Myocyte (in vitro differentiated cells): ENCODE results near the gene RICTOR. TPM values are rescaled to one million over a fixed set of nuclear protein-coding genes. Genes with fewer than 3 reads are reported as not detected.
"Not testable (repeated sequence)": the region's sequence is repeated elsewhere in the genome, so short reads cannot be mapped to it uniquely, and the experiment has no call there.

Experiments used
- DNase-seq: peaks from one replicate; pipeline ENCODE4 v3.0.0-alpha.2; 2012; ENCODE audit warnings: low read depth
- total RNA-seq: library from RNA; depleted of rRNA; stranded (reverse); fragments of >200 nt; gene quantifications from 2 replicates; pipeline ENCODE4 v1.2.3, GENCODE V29; 2014

Gene RICTOR
- total RNA-seq, 1 donor from 2014 or later = 28.5 TPM

DNA sequence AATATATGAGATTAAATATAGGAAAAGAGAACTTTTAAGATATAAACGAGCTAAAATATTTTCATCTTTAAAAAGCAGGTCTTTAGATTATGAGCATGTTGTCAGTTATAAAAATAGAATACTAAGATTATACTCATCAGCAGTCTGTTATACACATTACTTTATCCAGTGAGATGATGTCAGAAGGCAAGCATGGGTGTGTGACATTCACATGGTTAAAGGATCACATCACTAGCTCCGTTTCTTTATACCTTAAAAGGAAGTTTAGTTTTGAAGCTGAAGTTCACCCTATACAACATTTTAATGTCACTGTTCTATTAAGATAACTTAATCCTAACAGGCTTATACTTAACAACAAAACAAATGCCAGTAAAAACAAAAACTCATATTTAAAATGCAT lies 59.6 kb downstream of the RICTOR start:
- DNase-seq = peak; percentile 91

DNA sequence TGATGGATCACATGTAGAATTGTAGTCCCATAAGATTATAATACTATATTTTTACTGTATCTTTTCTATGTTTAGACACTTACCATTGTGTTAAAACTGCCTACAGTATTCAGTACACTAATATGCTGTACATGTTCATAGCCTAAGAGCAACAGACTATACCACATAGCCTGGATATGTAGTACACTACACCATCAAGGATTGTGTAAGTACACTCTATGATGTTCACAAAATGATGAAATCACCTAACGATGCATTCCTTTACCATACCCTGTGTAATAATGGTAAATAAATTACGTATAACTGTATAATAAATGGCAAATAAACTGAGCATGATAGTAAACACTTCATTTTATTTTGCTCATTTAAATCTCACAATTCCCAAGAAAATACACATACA lies 60.3 kb downstream of the RICTOR start:
- DNase-seq = peak; percentile 7

DNA sequence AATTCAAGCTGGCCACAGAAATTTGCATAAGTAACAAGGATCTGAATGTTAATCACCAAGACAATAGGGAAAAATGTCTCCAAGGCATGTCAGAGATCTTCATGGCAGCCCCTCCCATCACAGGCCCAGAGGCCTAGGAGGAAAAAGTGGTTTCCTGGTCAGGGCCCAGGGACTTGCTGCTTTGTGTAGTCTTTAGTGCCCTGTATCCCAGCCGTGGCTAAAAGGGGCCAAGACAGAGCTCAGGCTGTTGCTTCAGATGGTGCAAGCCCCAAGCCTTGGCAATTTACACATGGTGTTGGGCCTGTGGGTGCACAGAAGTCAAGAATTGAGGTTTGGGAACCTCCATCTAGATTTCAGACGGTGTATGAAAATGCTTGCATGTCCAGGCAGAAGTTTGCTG lies 63.2 kb downstream of the RICTOR start:
- DNase-seq = not testable (repeated sequence)

DNA sequence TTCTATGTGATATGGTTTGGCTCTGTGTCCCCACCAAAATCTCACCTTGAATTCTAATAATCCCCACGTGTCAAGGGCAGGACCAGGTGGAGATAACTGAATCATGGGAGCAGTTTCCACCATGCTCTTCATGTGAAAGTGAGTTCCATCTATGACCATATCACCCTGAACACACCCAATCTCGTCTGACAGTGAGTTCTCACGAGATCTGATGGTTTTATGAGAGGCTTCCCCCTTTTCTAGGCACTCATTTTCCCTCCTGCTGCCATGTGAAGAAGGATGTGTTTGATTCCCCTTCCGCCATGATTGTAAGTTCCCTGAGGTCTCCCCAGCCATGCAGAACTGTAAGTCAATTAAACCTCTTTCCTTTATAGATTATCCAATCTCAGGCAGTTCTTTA lies 64.2 kb downstream of the RICTOR start:
- DNase-seq = no peak

DNA sequence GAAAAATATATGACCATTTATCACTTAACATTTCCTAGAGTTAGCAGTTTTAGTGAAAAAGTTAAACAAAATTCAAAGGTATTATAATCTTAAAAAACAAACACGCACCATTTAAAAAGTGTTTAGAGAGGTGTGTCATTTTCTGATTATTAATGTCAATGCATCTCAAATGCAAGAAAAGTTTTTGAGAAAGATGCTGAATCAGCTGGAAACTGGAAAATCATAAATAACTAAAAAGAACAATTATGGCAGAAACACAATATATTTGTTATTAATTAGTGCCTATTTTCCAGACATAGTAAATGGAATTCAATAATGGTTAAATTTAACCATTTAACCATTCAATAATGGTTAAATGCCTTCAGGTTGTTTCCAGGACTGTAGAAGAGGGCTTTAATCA lies 64.9 kb downstream of the RICTOR start:
- no peak for DNase-seq

DNA sequence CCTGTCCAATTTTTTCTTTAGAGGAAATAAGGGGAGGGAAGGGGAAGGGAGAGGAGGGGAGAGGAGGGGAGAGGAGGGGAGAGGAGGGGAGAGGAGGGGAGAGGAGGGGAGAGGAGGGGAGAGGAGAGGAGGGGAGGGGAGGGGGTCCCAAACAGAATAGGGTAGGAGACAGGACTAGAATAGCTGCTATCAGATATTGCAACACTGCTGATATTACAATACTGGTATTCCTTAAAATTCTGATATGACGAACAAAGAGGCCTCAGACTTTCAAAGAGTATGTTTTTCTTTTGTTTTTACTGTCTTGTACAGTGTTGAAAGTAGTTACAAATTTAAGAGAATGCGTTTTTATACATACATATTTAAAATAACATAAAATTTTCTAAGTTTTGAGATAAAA lies 67.5 kb downstream of the RICTOR start:
- DNase-seq = no peak

DNA sequence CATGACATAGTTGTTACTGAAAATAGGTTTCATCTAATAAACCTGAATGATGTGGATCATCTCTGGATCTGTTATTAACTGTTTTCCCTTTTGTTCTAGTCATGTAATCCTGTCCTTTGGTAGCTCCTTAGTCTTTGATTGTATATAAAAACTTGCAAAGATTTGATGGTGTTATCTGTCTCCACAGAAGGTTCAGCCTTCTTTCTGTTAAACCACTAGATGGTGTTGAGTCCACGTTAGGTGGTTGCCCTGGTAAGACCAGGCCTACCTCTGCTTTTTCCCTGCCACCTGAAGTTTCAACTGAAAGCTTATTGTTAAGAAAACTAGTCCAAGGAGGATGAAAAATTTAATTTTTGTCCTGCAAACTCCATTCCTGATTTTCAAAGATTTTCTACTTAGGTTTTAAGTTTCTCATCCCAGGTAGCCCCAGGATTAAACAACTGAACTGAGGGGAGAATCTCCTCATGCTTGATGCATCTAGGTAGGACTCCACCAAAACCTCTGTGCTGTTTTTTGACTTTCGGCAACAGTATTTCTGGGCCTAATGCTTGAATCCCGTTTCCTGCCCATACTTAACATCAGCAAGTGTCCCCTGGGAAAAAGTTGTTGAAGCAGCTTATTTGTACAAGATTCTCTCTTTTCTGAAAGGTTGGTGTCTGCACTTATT lies 68.5 kb downstream of the RICTOR start:
- no peak for DNase-seq

DNA sequence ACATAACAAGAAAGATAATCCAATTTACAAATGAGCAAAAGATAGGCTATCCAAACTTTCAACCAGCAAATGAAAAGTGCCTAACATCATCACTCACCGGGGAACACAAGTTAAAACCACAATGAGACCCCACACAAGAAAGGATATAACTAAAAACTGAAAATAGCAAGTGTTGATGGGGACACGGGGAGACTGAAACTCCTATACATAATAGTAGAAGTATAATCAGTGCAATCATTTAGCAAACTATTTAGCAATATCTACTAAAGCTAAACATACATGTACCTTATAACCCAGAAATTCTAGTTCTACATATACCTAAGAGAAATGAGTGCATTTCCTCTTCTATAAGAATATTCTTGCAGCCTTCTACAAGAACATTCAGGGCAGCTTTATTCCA lies 72.5 kb downstream of the RICTOR start:
- no peak for DNase-seq

DNA sequence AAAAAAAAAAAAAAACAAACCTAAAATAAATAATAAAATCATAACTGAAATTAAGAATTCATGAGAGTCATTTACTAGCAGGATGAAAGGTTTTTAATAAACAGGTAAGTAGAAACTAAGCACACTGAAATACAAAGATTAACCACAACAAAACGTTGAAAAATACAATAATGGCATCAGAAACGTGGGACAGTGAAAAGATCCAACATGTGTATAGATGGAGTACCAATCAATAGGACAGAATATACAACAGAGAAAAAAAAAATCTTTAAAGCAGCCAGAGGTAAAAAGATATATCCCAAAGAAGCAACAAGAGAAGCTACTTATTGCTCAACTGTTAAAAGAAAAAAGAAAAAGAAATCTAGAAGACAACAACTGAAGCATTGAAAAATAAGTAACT lies 75.2 kb downstream of the RICTOR start:
- no peak for DNase-seq

DNA sequence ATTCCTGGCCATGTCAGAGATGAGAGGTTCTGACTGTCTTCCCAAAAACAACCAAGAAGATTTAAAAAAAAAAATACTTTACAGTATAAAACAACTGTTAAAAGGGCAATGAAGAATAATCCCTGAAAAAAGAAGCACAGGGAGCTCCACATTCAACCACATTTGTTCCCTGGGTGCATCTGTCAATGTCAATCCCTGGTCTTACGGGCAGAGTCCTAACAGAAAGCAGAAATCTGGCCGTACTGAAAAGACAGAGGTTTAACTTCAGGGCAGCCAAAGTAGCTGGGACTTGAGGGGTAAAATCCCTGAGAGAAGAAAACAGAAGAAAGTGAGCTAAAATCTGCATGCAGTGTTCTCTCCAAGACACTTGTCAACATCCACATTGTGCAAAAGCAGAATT lies 76.6 kb downstream of the RICTOR start:
- DNase-seq = peak; percentile 93

DNA sequence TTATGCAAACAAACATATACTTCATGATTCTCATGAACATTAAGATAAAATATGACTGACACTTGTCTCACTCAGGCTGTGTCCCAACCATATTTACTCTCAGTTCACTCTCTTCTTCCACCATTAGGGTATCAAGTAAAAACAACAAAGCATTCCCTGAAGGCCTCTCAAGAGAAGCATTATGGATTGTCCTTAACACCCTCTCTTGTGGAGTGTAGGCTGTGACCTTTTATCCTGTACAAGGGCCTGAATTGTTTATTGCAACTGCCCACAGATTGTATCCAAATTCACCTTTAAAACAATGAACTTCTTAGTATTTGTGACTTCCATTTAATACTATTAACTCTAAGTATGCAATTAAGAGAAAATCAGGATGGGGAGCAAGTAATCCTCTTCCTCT lies 78.1 kb downstream of the RICTOR start:
- DNase-seq = no peak

DNA sequence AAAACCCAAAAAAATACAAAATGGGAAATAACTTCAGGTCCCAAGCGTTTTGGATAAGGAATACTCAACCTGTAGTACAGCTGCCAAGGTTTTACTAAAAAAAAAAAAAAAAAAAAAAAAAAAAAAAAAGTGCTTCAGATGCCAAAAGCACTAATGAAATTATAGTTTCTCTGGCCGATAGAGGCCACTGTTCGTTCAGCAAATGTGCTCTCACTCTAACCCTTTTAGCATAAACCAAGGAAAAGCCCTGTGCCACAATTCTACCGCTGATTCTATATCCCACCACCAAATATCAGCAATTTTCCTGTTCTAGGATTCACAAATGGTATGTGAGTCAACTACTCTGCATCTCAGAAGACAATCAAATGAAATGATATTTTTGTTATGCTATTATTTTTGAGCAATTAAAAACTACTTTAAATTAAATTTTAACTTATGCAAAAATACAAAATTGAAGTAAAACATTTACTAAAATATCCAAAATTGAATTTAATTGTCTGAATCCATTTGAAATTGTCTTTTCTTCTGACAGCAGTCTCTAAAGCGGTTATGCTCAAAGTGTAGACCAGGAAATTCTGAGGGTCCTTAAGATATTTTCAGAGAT lies 79.8 kb downstream of the RICTOR start:
- DNase-seq = peak; percentile 69

DNA sequence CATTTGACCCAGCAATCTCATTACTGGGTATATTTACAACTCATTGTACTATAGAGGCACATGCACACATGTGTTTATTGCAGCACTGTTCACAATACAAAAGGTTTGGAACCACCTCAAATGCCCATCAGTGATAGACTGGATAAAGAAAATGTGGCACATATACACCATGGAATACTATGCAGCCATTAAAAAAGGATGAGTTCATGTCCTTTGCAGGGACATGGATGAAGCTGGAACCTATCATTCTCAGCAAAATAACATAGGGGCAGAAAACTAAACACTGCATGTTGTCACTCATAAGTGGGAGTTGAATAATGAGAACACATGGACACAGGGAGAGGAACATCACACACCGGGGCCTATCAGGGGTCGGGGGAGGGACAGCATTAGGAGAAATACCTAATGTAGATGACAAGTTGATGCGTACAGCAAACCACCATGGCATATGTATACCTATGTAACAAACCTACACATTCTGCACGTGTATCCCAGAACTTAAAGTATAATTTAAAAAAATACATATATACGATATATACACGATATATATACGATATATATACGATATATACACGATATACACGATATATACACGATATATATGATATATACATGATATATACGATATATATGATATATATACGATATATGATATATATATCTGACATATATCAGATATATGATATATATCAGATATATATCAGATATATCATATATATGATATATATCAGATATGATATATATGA lies 84.1 kb downstream of the RICTOR start:
- DNase-seq = not testable (repeated sequence)

DNA sequence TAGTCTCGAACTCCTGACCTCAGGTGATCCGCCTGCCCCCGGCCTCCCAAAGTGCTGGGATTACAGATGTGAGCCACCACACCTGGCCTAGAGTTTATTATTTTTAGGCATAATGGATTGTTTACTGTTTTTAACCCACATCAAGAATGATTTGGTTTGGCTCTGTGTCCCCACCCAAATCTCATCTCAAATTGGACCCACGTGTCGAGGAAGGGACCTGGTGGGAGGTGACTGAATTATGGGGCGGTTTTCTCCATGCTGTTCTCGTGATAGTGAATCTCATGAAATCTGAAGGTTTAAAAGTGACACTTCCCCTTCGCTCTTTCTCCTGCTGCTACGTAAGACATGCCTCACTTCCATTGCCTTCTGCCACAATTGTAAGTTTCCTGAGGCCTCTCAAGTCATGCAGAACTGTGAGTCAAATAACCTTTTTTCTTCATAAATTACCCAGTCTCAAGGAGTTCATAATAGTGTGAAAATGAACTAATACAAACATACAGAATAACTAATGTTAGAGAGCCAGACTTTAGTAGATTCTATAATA lies 88.2 kb downstream of the RICTOR start:
- DNase-seq = no peak

DNA sequence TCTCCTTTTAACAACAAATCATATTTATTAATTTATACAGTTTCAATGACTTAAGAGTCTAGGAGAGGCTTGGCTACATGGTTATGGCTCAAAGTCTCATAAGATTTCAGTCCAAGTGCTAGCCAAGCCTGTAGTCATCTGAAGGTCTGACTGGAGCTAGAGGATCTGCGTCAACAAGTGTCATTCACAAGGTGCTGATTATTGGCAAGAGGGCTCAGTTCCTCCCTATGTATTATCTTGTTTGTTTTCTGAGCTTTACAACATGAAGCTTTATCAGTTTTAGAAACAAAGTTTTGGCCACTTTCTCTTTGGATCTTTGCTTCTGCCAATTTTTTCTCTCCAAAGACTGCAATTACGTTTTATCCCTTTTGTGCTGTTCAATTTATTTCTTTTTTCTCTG lies 94.7 kb downstream of the RICTOR start:
- no peak for DNase-seq

DNA sequence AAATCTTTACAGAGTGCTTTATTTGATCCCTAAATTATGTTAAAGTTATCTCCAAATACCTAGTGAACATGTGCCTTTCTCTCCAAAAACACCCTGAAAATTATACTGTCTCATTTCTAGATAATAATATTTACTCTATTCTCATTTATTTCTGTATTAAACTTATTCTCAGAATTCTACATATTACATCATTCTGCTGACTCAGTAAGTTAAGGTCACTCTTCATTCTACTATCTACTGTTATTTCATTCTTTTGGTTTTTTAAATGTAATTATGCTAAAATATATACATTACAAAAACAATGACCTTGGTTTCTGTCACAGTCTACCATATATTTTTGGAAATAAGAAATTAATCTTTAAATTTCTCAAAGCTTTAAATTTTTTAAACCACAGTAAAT lies 96.2 kb downstream of the RICTOR start:
- no peak for DNase-seq

DNA sequence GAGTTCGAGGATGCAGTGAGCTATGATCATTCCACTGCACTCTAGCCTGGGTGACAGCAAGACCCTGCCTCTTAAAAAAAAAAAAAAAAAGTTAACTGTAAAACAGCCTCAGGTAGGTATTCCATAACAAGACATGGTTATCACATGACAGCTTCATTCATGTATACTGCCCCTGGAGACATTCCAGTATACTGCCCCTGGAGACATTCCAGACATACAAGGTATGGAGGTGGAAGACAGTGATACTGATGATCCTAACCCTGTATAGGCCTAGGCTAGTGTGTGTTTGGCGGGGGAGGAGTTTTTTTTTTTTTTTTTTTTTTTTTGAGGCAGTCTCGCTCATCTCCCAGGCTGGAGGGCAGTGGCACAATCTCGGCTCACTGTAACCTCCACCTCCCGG lies 105.5 kb downstream of the RICTOR start:
- no peak for DNase-seq

DNA sequence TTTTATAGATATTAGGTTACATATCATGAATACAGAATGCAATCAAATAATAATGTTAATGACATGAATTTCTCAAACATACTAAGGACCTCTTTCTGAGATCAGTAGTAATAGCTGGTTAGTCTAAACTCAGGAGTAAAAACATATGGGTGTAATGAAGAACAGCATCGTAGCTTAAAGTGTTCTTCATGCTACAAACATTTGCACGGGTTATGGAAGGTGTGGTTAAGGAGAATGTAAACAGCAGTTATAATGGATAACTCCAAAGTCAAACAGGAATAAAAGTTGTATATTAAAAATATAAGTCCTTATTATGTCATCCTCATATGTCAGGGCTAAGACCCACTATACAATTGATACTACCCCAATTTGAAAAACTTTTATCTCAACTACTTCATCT lies 112.5 kb downstream of the RICTOR start:
- no peak for DNase-seq

DNA sequence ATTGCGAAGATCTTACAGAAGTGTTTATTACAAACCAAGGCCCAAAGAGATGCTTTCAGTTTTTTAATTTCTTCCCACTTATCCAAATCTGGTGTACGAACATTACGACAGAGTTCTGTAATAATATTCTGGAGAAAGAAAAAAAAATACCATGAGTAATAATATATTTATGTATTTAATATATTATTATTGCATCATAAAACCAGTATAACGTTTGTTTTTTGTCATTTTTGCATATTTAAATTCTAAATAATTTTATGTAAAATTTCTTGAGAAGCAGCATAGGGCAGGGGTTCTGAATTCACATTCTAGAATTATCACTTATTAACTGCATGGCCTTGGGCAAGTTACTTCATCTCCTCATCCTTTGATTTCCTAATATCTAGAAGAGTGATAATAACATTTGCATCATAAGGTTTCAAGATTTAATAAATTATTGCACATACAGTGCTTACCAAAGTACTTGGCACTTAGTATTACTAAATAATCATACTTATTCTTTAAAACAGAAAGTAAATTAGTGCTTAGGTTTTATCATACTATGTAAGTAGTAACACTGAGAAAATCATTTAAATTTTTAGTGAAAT lies 120.7 kb downstream of the RICTOR start:
- DNase-seq = no peak

DNA sequence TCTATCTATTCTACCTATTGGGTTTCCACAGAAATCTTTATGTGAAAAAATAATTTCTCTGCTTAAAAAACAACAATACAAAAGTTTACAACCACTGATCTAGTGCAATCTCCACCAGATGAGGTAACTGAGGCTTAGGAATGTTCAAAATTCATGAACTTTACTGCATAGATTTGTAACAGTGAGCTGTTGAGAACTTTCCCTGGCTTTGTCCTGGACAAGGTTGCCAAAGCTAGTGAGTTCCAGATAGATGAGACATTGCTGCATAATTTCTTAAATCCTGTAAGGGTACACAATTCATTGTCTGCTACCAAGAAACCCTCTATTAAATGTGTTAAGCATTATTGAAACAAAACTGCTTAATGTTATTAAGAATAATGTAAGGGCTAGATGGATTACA lies 125.7 kb downstream of the RICTOR start:
- DNase-seq = no peak

DNA sequence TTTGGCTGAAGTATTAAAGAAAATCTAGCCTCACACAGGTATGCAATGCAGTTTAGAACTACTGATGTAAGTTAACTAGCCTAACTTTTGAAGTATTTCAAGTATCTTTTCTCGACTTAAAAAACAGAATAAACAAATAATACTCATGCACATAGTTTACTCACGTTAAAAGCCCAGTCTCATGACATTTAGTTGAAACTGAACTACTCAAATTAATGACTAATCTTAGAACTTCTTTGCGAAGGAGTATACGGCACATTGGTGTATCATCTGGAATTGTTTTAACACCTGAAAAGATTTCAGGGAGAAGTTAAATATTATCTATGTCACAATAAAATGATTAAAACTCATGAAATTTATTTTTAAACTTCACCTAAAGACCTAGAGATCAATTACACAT lies 129.9 kb downstream of the RICTOR start:
- no peak for DNase-seq

DNA sequence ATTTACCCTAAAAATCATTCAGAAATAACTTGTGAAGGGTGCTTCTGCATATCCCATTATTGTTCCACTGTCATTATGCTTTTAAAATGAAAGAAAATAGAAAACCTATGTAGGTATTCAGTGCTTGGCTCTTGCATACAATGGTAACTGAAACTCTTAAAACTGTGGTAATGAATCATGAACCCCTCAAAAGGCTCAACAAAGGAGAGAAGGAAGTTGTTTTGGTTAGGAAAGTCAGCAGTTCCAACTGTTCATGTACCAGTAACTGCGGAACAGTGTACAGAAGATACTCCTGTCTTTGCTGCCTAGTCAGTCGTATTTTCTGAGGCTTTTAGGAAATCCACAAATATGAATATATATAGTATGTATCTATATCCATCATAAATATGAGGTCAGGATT lies 132.3 kb downstream of the RICTOR start:
- no peak for DNase-seq
